Hematopoietic multipotent progenitor cell treated with erythropoietin and hydrocortisone succinate and interleukin-3 and kit ligand, for 17 days (in vitro differentiated cells): ENCODE results near the gene ECSIT.
"Not testable (repeated sequence)": the region's sequence is repeated elsewhere in the genome, so short reads cannot be mapped to it uniquely, and the experiment has no call there.

Experiments
- DNase-seq: peaks from one replicate; pipeline ENCODE4 v3.0.0-alpha.2; 2015; ENCODE audit warnings: low spot score

Gene ECSIT, protein sequence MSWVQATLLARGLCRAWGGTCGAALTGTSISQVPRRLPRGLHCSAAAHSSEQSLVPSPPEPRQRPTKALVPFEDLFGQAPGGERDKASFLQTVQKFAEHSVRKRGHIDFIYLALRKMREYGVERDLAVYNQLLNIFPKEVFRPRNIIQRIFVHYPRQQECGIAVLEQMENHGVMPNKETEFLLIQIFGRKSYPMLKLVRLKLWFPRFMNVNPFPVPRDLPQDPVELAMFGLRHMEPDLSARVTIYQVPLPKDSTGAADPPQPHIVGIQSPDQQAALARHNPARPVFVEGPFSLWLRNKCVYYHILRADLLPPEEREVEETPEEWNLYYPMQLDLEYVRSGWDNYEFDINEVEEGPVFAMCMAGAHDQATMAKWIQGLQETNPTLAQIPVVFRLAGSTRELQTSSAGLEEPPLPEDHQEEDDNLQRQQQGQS

DNA sequence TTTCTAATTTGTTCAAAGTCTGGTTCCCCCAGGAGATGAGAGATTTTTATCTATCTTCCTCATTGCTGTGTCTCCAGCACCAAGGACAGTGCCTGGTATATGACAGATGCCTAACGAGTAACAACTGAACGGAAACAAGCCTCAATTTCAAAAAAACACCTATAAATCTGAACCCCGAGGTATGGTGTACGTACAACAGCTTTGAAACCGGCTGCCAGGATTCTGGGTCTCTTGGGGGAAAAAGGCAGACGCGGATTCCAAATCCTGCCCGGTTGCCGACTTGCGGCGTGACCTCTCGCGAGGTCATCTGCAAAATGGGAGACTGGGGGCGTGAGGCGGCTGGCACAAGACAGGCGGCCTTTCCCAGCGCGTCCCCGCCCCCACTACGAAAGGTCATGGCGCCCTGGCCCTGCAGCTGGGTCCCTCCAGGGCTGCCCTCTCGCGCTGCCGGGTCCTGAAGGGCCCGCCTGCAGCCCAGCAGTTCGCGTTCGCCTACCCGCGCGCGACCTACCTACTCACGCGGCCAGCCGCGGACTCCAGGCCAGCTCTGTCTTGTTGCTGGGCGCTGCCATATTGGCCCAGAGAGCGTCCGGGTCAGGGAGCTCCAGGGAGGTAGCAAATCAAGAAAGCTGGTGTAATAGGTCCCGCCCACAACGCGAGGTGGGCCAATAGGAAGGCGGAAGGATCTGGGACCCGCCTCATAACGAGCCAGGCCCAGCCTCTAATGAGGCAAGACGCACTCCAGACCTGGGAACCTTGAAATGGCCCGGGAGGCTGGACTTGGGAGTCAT lies at the start of gene ECSIT:
TSS of gene ECSIT (minus strand) at position 584 of the 791 bp plus-strand sequence. CDS start 9,964 bp downstream, outside the sequence.
- DNase-seq: peak; percentile 97

DNA sequence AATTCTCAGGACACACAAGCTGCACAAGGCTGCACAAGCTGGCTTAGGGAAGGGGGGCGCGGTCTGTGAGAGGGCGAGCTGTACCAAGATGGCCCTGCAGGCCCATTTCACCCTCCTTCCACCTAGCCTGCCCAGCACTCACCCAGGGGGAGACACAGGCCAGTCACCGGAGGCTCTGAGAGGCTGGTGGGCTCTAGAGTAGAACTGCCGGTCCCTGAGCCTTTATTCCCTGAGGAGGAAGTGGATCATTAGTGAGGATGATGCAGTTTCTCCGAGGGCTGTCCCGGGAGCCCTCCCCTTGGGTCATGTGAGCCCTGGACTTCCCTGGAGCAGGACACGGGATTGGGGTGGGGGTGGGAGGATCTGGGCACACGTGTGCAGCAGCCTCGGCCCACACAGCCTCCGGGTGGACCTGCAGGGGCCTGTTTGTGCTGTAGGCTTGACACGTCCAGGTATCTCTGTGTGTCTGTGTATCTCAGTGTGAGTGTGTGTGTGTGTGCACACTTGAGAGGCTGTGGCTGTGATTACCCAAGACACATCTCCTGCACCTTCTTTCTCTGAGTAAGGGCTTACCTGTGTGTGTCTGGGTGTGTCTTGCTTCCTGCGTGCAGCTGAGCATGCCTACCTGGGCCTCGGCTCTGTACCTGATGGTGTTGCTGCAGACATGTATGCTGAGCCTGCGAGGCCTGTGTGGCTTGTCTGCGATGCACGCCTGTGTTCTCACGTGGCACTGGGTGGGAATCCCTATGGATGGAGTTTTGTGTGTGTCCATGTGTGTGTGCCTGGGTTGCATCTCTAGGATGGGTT lies 48.7 kb upstream of the ECSIT start, which contains the start of gene ACP5:
TSS of gene ACP5 (minus strand) at position 195 of the 807 bp plus-strand sequence. CDS start 328 bp downstream, outside the sequence.
- DNase-seq: no peak

DNA sequence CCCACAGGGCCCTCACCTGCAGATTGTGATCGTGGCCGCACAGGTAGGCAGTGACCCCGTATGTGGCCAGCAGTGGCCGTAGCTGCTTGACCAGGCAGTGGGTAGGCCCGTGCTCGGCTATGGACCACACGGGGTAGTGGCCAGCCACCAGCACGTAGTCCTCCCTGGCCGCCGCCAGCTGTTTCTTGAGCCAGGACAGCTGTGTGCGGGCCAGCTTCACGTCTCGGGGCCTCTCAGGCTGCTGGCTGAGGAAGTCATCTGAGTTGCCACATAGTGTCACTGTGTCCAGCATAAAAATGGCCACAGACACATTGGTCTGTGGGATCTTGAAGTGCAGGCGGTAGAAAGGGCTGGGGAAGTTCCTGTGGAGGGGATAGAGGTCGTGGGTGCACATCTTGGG lies 47.3 kb upstream of the ECSIT start:
- DNase-seq: no peak

DNA sequence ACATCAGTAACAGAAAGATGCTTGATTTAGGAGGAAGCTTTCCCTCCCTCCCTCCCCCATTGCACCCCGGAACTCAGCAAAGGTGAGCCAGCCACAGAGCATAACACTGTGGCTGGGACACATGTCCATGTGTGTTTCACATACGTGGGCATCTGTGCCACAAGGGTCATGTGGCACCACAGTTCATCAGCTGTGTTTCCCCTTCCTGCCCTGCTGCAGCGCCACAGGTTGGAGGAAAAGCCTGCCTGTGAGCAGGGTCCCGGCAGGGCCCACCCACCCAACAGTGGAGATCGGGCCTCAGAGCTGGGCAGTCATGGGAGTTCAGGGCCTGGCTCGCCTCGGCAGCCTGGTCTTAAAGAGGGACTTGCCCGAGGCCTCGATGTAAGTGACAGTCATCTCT lies 45.8 kb upstream of the ECSIT start:
- DNase-seq: no peak

DNA sequence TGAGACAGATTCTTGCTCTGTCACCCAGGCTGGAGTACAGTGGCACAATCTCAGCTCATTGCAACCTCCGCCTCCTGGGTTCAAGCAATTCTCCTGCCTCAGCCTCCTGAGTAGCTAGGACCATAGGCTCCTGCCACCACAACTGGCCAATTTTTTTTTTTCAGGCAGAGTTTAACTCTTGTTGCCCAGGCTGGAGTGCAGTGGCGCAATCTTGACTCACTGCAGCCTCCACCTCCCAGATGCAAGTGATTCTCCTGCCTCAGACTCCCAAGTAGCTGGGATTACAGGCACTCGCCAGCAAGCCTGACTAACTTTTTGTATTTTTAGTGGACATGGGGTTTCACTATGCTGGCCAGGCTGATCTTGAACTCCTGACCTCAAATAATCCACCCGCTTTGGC lies 44.8 kb upstream of the ECSIT start:
- DNase-seq: not testable (repeated sequence)

DNA sequence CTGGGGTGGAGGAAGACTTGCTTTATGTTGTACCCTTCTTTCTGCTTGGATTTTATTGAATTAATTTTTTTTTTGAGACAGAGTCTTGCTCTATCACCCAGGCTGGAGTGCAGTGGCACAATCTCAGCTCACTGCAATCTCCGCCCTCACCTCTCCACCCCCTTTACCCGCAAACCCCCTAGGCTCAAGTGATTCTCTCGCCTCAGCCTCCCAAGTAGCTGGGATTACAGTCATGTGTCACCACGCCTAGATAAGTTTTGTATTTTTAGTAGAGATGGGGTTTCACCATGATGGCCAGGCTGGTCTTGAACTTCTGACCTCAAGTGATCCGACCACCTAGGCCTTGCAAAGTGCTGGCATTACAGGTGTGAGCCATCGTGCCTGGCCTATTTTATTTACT lies 44.4 kb upstream of the ECSIT start:
- not testable (repeated sequence) for DNase-seq

DNA sequence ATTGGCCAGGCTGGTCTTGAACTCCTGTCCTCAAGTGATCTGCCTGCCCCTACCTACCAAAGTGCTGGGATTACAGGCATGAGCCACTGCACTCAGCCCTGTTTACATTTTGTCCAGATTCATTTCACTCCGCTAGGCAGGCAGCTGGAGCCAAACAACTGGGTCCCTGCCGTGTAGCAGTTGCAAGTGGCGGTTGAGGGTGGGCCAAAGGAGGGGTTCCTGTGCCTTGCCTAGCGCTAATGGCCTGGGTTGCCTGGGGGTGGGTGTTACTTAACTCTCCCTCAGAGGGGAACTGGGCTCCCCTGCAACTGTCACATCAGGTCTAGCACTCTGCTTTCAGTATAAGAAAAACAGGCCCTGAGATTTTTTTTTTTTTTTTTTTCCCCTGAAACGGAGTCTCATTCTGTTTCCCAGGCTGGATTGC lies 41.1 kb upstream of the ECSIT start:
- no peak for DNase-seq

DNA sequence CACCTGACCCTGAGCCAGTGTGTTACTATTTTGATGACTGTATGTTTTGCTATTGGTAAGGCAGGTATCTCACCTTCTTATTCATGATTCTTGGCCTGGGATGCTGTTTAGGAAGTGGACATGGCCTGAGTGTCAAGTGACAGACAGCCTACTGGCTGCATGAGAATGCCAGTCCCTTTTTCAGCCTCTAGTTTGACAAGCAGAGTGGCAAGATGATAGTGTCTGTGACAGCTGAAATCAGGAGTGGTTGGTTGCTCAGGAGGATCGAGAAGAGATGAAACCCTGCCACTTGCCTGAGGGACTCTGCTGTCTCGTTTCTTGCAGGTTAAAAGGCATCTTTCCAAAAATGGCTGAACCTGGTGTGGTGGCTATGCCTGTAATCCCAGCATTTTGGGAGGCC lies 37.2 kb upstream of the ECSIT start:
- peak; percentile 77 for DNase-seq

DNA sequence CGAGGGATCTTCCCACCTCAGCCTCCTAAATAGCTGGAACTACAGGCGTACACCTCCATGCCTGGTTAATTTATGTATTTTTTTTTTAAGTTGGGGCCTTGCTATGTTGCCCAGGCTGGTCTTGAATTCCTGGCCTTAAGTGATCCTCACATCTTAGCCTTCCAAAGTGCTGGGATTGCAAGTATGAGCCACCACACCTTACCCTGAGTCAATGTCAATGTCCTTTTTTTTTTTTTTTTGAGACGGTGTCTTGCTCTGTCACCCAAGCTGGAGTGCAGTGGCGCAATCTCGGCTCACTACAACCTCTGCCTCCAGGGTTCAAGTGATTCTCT lies 36.7 kb upstream of the ECSIT start:
- DNase-seq: peak; percentile 67

DNA sequence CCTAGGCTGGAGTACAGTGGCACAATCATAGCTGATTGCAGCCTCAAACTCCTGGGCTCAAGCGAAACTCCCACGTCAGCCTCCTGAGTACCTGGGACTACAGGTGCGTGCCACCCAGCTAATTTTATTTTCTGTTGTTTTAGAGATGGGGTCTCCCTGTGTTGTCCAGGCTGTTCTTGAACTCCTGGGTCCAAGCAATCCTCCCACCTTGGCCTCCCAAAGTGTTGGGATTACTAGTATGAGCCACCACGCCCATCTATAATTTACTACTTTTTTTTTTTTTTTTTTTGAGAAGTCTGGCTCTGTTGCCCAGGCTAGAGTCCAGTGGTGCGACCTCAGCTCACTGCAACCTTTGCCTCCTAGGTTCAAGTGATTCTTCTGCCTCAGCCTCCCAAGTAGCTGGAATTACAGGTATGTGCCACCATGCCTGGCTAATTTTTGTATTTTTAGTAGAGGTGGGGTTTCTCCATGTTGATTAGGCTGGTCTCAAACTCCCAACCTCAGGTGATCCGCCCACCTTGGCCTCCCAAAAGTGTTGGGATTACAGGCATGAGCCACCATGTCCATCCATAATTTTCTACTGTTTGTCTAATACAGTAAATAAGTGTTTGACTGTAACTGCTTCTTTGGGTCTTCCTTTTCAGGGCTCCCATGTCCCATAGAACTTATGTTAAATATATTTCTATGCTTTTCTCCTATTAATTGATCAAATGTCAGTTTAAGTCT lies 35.3 kb upstream of the ECSIT start:
- DNase-seq: peak; percentile 72

DNA sequence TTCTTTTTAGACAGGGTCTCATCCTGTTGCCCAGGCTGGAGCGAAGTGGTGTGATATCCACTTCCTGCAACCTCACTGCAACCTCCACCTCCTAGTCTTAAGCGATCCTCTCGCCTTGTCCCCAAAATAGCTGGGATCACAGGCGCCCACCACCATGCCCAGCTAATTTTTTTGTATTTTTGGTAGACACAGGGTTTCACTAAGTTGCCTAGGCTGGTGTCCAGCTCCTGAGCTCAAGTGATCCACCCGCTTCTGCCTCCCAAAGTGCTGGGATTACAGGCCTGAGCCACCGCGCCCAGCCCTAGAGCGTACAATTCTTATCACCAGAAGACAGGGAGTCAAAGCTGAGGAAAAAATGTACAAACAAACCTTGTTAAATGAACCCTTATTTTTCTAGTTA lies 34.6 kb upstream of the ECSIT start:
- peak; percentile 85 for DNase-seq

DNA sequence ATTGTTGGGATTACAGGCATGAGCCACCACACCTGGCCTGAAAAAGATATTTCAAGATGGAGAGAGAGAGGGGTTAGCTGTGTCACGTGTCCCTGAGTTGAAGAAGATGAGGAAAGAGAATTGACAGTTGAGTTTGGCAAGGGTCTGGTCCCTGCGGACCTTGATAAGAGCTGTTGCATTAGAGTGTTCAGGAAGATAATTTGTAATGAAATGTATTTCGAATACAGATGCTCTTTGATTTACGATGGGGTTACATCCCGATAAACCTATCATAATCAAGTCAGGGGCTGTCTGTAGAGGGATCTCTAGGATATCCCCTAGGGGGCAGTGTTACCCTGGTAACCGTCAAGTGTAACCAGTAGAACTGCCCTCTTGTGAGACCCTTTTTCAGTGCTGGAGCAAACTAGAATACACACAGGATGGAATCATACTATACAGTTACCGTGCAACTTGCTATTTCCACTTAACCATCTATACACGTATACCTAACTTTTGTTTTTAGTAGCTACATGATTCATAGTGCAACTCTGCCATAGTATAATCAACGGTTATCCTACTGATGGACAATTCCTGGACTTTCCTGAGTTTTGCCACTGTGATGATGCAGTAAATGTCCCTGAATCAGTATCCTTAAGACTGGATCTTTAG lies 31.6 kb upstream of the ECSIT start:
- DNase-seq: peak; percentile 95

DNA sequence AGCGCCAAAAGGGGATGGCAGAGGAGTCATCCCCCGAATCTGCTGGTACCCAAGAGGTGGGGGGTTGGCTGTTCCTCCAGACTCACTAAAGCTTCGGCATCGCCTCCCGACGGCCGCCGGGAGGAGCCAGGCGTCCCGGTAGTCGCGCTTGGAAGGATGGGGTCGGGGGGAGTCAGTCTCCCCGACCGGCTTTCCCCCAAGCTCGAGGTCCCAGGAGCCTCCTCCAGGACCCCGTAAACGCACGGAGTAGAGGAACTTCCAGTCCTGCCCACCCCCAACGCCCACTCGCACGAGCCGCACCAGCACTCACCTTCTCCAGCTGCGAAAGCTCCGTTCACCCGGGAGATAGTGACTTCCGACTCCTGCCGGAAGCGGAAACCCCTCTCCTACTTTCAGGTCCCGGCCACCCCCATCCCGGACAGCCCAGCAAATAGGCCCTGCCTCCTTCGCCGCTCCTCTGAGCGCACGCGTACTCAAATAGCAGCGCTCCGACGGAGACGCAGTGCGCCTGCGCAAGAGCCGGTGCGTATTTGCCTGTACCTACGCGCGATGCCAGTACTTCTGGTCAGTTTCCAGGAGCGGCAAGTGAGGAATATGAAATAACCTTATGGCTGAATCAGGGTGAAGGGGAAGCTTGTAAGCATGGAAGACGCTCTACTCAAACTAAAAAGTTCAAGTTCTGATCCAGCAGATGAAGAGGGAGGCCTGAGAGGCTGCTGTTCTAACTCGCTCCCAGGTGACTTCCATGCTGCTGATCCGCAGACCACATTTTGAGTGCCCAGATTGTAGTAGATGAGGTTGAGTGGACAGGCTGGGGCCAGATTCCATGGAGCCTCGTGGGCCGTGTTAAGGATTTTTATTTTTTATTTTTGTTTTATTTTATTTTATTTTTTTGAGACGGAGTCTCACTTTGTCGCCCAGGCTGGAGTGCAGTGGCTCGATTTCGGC lies 30.2 kb upstream of the ECSIT start, which contains the start of gene ELOF1:
TSS of gene ELOF1 (minus strand) at position 350 of the 948 bp plus-strand sequence. CDS start 4,883 bp downstream, outside the sequence.
- peak; percentile 100 for DNase-seq

DNA sequence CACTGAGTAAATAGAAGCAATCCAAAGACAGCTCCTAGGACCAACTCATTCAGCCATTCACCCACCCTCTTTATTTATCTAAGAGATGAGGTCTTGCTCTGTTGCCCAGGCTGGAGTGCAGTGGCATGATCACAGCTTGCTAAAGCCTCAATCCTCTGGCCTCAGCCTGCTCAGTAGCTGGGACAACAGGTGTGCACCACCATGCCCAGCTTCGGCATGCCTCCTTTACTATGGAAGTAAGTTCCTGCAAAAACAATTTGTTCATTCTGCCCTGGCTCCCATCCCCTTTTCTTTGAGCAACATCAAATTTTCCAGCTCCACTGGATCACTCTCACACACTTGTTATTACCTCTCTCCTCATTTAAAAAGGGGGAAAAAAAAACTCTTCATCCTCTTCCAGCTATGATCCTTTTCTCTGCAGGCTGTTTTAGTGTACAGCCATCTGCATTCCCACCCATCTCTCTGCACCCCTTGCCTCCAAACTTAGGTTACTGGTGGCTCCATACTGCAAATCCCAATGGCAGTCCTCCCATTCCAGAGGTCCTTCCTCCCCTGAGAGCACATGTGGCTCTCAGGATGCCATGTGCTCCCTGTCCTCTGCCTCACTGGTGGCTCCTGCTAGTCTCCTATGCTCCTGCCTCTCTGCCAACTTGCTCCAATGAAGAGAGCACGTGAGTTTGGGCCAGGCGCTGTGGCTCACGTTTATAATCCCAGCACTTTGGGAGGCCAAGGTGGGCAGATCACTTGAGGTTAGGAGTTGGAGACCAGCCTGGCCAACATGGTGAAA lies 27.9 kb upstream of the ECSIT start:
- no peak for DNase-seq

DNA sequence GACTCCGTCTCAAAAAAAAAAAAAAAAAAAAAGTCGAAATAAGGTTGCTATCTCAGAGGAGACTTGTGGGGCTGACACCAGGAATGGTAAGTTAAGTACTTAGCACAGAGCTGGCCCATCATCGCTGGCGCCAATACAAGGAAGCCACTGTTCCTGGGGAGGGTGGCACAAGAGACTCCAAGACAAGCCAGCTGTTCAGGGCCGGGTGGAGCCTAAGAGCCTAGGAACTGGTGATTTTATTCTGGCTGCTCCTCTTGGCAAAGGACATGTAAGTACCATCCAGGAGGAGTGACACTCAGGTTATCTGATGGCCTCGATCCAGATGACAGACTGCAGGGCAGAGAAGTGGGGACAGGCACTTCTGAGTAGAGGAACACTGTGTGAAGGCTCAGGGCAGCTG lies 26.3 kb upstream of the ECSIT start:
- DNase-seq: no peak

DNA sequence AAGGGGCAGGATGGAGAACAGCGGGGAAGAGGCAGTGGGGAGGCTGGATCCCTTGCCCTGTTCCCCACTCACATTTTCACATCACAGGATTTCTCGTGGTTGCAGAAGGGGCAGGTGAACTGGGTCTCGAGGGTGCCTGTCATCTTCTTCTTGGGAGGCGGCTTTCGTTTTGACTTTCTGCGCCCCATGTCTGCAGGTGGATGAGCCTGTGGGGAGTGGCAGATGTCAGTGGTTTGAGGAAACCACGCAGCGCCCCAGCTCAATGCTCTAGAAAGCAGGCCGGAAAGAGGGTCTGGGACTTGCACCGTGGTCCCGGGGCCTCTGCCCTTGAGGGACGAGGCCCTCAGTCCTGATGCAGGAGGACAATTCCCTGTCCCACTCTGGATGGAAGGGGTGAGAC lies 25.2 kb upstream of the ECSIT start:
- DNase-seq: no peak

DNA sequence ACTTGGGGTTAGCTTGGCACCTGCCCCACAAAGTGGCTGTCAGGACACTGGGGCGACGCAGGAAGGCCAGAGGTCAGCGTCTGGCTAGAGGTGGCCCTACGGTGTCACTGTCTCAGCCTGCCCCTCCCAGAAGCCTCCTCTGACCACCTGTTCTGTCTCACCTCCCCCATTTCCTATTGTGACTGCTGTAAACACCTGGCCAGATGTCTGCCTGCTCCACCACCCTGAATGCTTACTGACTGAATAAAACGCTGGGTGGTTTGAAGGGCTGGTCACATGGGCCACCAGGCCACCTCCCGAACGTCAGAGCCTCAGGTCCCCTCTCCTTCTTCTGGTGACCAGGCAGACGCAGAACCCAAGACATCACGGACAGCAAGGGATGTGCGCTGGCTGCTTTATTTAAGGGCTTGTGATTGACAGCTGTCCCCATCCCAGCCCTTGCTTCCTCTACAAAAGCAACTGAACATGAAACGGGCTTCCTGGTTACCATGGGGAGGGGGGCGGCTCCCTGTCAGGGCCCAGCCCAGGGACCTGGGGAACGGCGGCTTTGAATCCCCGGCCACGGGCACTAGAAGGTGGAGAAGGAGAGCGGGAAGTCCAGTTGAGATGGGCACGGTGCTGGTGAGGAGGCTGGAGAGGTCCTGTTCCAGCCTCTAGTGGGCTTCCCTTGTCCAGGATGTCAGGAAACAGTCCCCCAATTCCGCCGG lies 23.9 kb upstream of the ECSIT start:
- DNase-seq: no peak

DNA sequence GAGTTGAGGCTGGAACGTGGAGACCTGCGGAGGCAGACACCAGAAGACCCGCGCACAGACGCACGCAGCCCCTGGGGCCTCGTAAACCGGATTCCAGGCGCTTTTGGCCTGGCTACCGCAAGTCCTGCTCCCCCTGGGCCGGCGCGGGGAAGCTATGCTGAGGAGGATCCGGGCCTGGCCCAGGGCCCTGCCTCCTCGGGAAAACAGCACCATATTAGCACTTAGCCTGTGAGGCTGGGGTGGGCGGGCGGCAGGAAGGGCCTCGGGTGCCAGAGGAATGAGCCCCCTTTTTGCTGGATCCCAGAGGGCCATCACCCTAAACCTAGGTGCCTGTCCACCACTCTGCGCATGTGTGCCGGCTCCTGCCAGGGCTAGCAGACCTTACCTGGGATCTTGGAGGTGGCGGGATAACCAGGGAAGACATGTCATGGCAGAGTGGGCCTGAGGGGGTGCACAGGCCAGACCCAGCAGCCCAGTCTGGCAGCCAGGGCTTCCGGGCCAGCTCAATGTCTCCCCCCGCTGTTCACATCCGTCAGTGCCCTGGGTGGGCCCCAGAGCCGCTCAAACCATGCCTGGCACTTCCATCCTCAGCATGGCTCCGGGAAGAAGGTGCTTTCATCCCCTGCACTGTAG lies 22.8 kb upstream of the ECSIT start:
- peak; percentile 37 for DNase-seq
